ENCODE measurements around the gene TACO1. TPM values are rescaled to one million over a fixed set of nuclear protein-coding genes. Genes with fewer than 3 reads are reported as not detected.

The TACO1 gene
- total and polyA plus RNA-seq, 9 of the 15 experiments (the other 6 are each of a cell fraction or from before 2014, with no cell fraction given), result 10.3 to 41.6 (median 30.9) TPM

DNA sequence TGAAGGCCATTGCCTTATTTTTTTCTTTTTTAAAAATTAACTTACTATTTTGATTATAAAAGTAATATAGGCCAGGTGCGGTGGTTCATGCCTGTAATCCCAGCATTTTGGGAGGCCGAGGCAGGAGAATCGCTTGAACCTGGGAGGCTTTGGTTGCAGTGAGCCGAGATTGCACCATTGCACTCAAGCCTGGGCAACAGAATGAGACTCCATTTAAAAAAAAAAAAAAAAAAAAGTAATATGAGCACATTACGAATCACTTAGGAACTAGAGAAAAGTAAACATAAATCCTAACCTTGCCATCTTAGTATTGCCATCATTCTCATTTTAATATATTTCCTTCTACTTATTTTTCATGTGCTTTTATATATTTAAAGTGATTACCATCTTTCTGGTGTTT lies 12.9 kb upstream of the TACO1 start:
- ChIA-PET POLR2A (interaction anchor here (1.4 kb wide), 1 partner anchor 14 kb away, joined by 5 read pairs; the partner anchor contains the start of gene TACO1), CTCF (ENCODE audit: low intra/inter-chr PET ratio) (no interaction called here)
- H3K27ac ChIP-seq (ENCODE audit: extremely low read depth, low read depth, low read length), result no peak overlapping the region
- H3K79me2 ChIP-seq (ENCODE audit: control insufficient read depth, insufficient read depth, low read length), result no peaks in the 10 kb centered on the region
- H2AFZ ChIP-seq (ENCODE audit: low read depth, low read length), result no peak overlapping the region
- DNase-seq (ENCODE audit: extremely low read depth in 1 of 4, low spot score in 3 of 4), result no peak
- no peaks in the 10 kb centered on the region for H3K27me3 ChIP-seq (ENCODE audit: control insufficient read depth in 2 of 2, insufficient read depth in 2 of 2, low read length in 2 of 2)
- H3K36me3 ChIP-seq (ENCODE audit: control insufficient read depth, insufficient read depth, low read length), result peaks cover 82% of the 10 kb centered on the region
- in situ Hi-C loops (cut with MboI) (no loop called here), intact Hi-C loops (cut with micrococcal nuclease) (no loop called here)
- no TSS peak for BruUV-seq (replicated peaks)
- no peaks in the 10 kb centered on the region for H3K9me1 ChIP-seq (ENCODE audit: control insufficient read depth, insufficient read depth, low read length)
- no peak for FAIRE-seq
- WGBS (ENCODE audit: insufficient coverage, low coverage, missing lambda C conversion rate), result 98% methylated on average over 5 of the region's 5 CpGs
- no peak for ATAC-seq
- H3K4me1 ChIP-seq (replicated peaks in 1 of 2; ENCODE audit: control insufficient read depth in 2 of 2, insufficient read depth in 2 of 2, low read length in 2 of 2), result no peaks in the 10 kb centered on the region
- H3K4me2 ChIP-seq (ENCODE audit: insufficient read depth, low read length), result no peak overlapping the region
- no peak overlapping the region for H3K4me3 ChIP-seq
- peaks cover 8% of the 10 kb centered on the region; the same call in 1 of the 2 replicates for H4K20me1 ChIP-seq (replicated peaks; ENCODE audit: control insufficient read depth, insufficient read depth, low read length)
- no peak overlapping the region for H3K9ac ChIP-seq (ENCODE audit: insufficient read depth in 1 of 2, low read depth in 2 of 2, low read length in 2 of 2)
- no peaks in the 10 kb centered on the region for H3K9me3 ChIP-seq (replicated peaks; ENCODE audit: control insufficient read depth, insufficient read depth, low read depth, low read length)
- no peak for TF ChIP-seq PML (IDR thresholded peaks at IDR 0.05; ENCODE audit: low read length)
- TF ChIP-seq, protein P1, sequence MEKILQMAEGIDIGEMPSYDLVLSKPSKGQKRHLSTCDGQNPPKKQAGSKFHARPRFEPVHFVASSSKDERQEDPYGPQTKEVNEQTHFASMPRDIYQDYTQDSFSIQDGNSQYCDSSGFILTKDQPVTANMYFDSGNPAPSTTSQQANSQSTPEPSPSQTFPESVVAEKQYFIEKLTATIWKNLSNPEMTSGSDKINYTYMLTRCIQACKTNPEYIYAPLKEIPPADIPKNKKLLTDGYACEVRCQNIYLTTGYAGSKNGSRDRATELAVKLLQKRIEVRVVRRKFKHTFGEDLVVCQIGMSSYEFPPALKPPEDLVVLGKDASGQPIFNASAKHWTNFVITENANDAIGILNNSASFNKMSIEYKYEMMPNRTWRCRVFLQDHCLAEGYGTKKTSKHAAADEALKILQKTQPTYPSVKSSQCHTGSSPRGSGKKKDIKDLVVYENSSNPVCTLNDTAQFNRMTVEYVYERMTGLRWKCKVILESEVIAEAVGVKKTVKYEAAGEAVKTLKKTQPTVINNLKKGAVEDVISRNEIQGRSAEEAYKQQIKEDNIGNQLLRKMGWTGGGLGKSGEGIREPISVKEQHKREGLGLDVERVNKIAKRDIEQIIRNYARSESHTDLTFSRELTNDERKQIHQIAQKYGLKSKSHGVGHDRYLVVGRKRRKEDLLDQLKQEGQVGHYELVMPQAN (IDR thresholded peaks at IDR 0.05; ENCODE audit: borderline replicate concordance), result no peak
- TF ChIP-seq ELF2 (CRISPR knock-in tag; IDR thresholded peaks at IDR 0.05), result no peak
- no peak for TF ChIP-seq POLR3A (IDR thresholded peaks at IDR 0.05; ENCODE audit: borderline replicate concordance, extremely low read depth, insufficient read depth, insufficient read length)
- no peak for TF ChIP-seq TAF7 (tag; IDR thresholded peaks at IDR 0.05)
- TF ChIP-seq TRIM28 (IDR thresholded peaks at IDR 0.05), result no peak
- no peak for TF ChIP-seq CHD2 (IDR thresholded peaks at IDR 0.05; ENCODE audit: low read depth, low read length)
- TF ChIP-seq, protein P2, sequence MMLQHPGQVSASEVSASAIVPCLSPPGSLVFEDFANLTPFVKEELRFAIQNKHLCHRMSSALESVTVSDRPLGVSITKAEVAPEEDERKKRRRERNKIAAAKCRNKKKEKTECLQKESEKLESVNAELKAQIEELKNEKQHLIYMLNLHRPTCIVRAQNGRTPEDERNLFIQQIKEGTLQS (IDR thresholded peaks at IDR 0.05), result no peak
- TF ChIP-seq, protein P2 (CRISPR knock-in tag; conservative IDR thresholded peaks at IDR 0.05), result no peak
- TF ChIP-seq ZNF586 (CRISPR knock-in tag; conservative IDR thresholded peaks at IDR 0.05), result no peak
- TF ChIP-seq, protein P3, sequence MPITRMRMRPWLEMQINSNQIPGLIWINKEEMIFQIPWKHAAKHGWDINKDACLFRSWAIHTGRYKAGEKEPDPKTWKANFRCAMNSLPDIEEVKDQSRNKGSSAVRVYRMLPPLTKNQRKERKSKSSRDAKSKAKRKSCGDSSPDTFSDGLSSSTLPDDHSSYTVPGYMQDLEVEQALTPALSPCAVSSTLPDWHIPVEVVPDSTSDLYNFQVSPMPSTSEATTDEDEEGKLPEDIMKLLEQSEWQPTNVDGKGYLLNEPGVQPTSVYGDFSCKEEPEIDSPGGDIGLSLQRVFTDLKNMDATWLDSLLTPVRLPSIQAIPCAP (CRISPR knock-in tag; IDR thresholded peaks at IDR 0.05; ENCODE audit: borderline replicate concordance), result no peak
- no peak for TF ChIP-seq GTF2A2 (tag; IDR thresholded peaks at IDR 0.05)
- TF ChIP-seq CREM (IDR thresholded peaks at IDR 0.05; ENCODE audit: low read depth), result no peak
- no peak for TF ChIP-seq SAFB2 (IDR thresholded peaks at IDR 0.05; ENCODE audit: borderline replicate concordance, low read depth, low read length, severe bottlenecking)
- TF ChIP-seq, protein P4, sequence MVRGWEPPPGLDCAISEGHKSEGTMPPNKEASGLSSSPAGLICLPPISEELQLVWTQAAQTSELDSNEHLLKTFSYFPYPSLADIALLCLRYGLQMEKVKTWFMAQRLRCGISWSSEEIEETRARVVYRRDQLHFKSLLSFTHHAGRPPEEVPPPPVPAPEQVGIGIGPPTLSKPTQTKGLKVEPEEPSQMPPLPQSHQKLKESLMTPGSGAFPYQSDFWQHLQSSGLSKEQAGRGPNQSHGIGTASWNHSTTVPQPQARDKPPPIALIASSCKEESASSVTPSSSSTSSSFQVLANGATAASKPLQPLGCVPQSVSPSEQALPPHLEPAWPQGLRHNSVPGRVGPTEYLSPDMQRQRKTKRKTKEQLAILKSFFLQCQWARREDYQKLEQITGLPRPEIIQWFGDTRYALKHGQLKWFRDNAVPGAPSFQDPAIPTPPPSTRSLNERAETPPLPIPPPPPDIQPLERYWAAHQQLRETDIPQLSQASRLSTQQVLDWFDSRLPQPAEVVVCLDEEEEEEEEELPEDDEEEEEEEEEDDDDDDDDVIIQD (CRISPR knock-in tag; IDR thresholded peaks at IDR 0.05), result no peak
- TF ChIP-seq JUN (IDR thresholded peaks at IDR 0.05; ENCODE audit: borderline replicate concordance, low read depth, low read length), result no peak
- TF ChIP-seq JUN (CRISPR knock-in tag; IDR thresholded peaks at IDR 0.05; ENCODE audit: borderline replicate concordance), result no peak
- TF ChIP-seq TOE1 (IDR thresholded peaks at IDR 0.05; ENCODE audit: borderline replicate concordance), result no peak
- no peak for TF ChIP-seq TOE1 (CRISPR knock-in tag; IDR thresholded peaks at IDR 0.05; ENCODE audit: borderline replicate concordance, low read depth)

Data from K562 (cell line).